ENCODE measurements around the gene ACAA2.

DNA sequence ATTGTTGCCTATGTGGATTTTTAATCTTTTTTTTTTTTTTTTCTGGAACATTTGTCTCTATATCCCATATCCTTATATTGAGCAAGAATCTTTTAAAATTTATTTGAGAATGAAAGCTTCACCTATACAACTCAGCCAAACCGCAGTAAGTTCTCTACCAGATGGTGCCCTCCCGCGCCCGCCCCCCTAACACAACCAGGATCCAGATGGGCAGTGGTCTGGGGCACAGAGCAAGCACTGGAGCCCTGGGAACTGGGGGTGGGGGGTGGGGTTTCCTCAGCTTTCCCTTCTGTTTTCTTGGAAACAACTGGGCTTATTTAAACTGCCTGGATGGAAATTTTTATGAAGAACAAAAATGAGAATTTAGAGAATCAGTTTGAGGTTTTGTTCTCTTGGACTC lies 74.6 kb downstream of the ACAA2 start:
- TF ChIP-seq CTCF (IDR thresholded peaks at IDR 0.05) = no peak
- TF ChIP-seq POLR2A (IDR thresholded peaks at IDR 0.05; ENCODE audit: low read length) = no peak

Measured in A549 (cell line).